GM12864 (cell line): ENCODE measurements around the gene KMT5B.

Experiments used
- DNase-seq: peaks from one replicate; pipeline ENCODE4 v3.0.0-alpha.2; 2011; ENCODE audit warnings: low read depth
- H3K4me3 ChIP-seq: 2 replicates; pipeline ENCODE4 v1.5.1; 2011; ENCODE audit warnings: mild to moderate bottlenecking, low read depth, low read length, control low read depth
- CTCF ChIP-seq: IDR thresholded peaks from 2 replicates; pipeline ENCODE4 v1.5.1; 2011; ENCODE audit warnings: low read depth, mild to moderate bottlenecking, moderate library complexity, low read length, control low read depth, inconsistent platforms; ENCODE audit errors: missing control alignments

The KMT5B gene

GRCh38 chr11:68186061-68186460 lies 27.0 kb downstream of the KMT5B start:
- no peak for DNase-seq
- no peak for TF ChIP-seq CTCF
- H3K4me3 ChIP-seq, result no peak overlapping the region

- H3K4me3 ChIP-seq, result no peak overlapping the region
- TF ChIP-seq CTCF, result no peak
- no peak for DNase-seq
Measured at GRCh38 chr11:68181719-68182451, 31.2 kb downstream of the KMT5B start.

- TF ChIP-seq CTCF, result no peak
- DNase-seq, result no peak
- H3K4me3 ChIP-seq, result no peak overlapping the region
Measured at GRCh38 chr11:68179847-68180246, 33.2 kb downstream of the KMT5B start.

GRCh38 chr11:68177877-68178276 lies 35.2 kb downstream of the KMT5B start:
- no peak overlapping the region for H3K4me3 ChIP-seq
- DNase-seq, result no peak
- TF ChIP-seq CTCF, result no peak

- no peak for DNase-seq
- H3K4me3 ChIP-seq, result no peak overlapping the region
- TF ChIP-seq CTCF, result no peak
Measured at GRCh38 chr11:68173926-68174325, 39.2 kb downstream of the KMT5B start.

- no peak overlapping the region for H3K4me3 ChIP-seq
- no peak for DNase-seq
- no peak for TF ChIP-seq CTCF
Measured at GRCh38 chr11:68169442-68169841, 43.7 kb downstream of the KMT5B start.

- no peak for DNase-seq
- no peak for TF ChIP-seq CTCF
- no peak overlapping the region for H3K4me3 ChIP-seq
Measured at GRCh38 chr11:68168694-68169093, 44.4 kb downstream of the KMT5B start.
